IPS-NIHi11 (cell line): ENCODE data around the gene TSTD2.
"Not testable (repeated sequence)": the region's sequence is repeated elsewhere in the genome, so short reads cannot be mapped to it uniquely, and the experiment has no call there.

ENCODE experiments used
- DNase-seq: peaks from one replicate; pipeline ENCODE4 v3.0.0; 2012; ENCODE audit warnings: mixed read lengths, low spot score

TSTD2 gene

DNA sequence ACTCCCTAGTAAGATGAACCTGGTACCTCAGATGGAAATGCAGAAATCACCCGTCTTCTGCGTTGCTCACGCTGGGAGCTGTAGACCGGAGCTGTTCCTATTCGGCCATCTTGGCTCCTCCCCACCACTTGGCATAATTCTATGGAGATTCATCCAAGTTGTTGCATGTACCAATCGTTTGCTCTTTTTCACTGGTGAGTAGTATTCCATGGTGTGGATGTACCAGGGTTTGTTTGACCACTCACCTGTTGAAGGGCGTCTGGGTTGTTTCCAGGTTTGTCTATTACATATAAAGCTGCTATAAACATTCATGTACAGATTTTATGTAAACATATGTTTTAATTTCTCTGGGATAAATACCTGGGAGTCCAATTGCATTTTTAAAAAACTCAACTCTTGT, 46.3 kb downstream of the TSTD2 start:
- not testable (repeated sequence) for DNase-seq

DNA sequence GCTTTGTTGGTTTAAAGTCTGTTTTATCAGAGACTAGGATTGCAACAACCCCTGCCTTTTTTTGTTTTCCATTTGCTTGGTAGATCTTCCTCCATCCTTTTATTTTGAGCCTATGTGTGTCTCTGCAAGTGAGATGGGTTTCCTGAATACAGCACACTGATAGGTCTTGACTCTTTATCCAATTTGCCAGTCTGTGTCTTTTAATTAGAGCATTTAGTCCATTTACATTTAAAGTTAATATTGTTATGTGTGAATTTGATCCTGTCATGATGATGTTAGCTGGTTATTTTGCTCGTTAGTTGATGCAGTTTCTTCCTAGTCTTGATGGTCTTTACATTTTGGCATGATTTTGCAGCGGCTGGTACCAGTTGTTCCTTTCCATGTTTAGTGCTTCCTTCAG, 48.4 kb downstream of the TSTD2 start:
- DNase-seq, result not testable (repeated sequence)

GRCh38 chr9:97581590-97581989, 51.6 kb downstream of the TSTD2 start:
- not testable (repeated sequence) for DNase-seq

- DNase-seq, result no peak
Observed at GRCh38 chr9:97579914-97580313, 53.3 kb downstream of the TSTD2 start.

DNA sequence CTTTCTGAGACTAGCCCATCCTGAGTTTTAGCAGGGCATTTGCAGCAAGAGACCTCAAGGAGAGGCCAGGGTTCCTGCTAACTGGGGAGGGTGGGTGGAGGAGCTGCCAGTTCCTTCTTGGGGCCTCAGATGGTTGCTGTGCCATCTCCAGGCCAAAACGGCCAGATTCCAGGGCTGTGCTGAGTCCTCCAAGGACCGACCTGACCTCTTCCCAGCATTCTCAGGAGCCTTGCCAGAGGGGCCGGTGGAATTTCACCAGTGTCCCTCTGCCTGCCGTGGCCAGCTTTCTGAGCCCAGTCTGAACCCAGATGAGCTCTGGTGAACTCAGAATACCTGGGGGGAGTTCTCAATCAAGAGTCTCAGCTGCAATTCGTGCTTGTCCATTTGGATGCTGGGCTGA, 54.3 kb downstream of the TSTD2 start:
- DNase-seq, result no peak

GRCh38 chr9:97577051-97577450, 56.1 kb downstream of the TSTD2 start:
- no peak for DNase-seq

DNA sequence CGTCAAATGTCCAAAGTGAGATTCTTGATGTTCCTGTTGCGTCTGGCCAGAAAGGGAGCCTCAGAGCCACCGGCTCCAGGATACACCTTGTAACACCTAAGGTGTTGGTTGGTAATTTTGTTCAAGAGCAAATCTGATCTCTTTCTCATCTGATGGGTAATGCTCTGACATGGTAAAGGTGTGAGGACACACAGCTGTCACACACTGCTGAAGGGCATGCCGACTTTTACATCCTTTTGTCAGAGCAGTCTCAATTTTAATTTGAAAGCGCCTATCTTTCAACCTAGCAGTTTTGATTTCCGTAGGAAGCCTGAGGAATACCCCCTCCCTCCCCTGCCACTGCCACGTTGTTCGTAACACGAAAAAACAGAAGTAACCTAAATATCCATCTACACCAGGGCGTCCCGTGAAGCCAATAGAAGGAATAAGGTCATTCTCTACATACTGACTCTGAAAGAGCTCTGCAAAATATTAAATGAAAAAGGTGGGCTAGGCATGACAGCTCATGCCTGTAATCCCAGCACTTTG, 57.4 kb downstream of the TSTD2 start:
- DNase-seq, result no peak

DNA sequence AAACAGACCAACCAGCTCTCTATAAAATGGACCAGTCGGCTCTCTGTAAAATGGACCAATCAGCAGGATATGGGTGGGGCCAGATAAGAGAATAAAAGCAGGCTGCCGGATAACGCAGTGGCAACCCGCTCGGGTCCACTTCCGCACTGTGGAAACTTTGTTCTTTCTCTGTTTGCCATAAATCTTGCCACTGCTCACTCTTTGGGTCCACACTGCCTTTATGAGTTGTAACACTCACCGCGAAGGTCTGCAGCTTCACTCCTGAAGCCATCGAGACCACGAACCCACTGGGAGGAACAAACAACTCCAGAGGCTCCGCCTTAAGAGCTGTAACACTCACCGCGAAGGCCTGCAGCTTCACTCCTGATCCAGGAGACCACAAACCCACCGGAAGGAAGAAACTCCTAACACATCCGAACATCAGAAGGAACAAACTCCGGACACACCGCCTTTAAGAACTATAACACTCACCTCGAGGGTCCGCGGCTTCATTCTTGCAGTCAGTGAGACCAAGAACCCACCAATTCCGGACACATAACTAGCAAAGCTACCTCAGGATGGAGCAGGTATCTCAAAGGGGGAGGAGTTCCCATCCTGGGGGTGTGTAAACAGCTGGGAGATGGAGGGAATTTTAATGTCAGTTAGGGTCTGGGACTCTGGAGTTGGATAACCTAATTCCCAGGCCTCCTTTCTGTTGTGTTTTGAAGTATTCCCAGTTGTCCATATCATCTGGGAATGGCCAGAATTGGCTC, 58.1 kb downstream of the TSTD2 start:
- DNase-seq, result not testable (repeated sequence)

- DNase-seq, result not testable (repeated sequence)
Observed at GRCh38 chr9:97574101-97574571, 59.0 kb downstream of the TSTD2 start.

DNA sequence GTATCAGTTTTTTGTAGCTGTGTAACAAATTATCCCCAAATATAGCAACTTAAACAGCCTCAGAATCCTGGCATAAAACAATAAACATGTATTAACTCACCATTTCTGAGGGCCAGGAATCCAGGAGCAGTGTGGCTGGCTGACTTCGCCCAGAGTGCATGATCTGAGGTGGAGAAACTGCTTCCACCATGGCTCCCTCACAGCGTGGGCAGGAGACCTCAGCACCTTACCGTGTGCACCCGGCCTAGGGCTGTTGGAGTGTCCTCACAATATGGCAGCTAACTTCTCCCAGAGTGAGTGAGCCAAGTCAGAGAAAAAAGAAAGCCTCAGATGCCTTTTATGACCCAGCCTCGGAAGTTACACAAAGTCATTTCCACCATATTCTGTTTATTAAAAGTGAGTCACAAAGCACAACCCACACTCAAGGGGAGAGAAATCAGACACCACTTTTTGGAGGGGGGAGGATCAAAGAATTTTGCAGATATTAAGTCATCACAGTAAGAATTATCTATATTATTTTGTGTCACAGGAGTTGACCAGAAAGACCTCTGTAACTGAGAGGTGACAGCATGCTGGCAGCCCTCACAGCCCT, 59.6 kb downstream of the TSTD2 start:
- no peak for DNase-seq

DNA sequence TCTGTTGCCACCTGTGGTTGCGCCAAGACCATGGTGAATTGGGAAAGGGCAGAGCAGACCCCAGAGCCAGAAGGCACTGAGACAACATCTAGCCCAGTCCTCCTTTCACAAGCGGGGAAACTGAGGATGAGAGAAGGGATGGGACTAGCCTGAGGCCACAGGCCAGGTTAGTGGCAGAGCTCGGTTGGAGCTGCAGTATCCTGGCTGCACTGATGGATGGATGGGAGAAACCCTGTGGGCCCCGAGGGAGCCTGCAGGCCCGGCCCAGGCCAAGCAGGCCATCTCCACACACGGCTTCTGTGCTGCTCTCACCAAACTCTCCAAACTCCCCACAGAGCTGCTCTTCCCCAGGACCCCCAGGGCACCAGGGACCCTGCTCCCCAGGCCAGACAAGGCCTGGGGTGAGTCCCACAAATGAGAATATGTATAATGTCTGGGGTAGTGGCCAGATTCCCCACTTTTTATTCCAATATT, 60.2 kb downstream of the TSTD2 start:
- DNase-seq, result no peak

DNA sequence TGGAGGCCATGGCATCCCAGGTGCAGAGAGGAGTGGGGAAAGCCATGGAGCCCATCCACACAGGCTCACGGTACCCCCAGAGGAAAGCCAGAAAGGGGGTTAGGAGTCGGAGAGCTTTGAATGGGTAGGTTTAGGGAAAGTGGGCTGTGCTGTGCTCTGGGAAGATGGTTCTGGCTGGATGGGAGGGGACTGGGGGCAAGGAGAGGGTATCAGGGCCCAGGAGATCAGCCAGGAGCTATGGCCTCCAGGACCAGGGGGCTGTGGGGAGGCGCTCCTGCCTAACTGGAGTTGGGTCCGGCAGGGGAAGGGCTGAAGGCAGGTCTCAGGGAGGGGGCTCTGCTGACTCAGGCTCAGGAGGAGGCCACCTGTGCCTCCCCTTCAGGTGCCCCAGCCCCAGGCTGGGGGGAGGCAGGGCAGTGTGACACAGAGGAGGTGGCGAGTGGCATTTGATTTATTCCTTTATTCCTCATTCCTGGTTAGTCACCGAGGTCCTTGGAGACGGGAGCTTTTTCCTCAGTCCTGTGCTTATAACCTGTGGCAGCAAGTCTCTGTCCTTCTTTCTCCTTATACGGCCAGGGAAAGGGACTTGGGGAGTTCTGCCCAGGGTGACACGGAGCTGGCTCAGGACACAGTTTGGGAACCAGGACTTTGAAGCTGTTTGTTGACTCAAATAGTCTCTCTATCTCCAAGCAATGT, 60.8 kb downstream of the TSTD2 start:
- DNase-seq, result no peak

DNA sequence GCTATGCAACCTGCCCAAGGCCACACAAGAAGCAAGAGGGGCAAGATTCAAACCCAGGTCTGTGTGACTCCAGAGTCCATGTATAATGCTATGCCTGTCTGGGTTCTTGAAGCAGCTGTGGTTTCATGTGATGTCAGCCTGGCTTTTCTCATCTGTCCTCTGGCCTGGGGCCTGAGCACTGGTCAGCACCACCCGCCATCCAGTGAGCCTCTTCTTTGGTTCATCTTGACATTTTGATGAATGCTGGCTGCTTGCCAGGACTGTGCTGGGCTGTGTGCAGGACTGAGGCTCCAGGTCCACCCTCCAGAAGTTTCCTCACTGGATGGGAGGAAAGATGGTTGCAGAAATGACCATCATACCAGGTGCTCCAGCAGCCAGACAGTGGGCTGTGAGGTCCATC, 61.5 kb downstream of the TSTD2 start:
- no peak for DNase-seq

DNA sequence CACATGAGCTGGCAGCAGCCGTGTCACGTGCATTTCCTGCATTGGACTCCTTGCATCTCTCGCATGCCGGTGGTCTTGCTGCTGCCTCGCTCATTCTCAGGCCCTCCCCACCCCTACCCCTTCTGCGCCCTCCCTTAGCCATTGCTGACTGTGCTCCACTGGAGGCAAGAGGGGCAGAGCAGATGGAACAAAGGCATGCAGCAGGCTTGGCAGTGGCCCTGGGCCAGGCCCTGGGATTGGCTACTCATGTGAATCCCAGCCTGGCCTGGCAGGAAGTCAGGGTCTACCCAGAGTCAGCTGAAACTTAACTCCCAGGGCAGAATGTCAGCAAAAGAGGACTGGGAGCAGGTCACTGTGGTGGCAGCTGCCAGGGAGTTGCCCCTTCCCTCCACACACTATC, 62.3 kb downstream of the TSTD2 start:
- DNase-seq, result no peak

DNA sequence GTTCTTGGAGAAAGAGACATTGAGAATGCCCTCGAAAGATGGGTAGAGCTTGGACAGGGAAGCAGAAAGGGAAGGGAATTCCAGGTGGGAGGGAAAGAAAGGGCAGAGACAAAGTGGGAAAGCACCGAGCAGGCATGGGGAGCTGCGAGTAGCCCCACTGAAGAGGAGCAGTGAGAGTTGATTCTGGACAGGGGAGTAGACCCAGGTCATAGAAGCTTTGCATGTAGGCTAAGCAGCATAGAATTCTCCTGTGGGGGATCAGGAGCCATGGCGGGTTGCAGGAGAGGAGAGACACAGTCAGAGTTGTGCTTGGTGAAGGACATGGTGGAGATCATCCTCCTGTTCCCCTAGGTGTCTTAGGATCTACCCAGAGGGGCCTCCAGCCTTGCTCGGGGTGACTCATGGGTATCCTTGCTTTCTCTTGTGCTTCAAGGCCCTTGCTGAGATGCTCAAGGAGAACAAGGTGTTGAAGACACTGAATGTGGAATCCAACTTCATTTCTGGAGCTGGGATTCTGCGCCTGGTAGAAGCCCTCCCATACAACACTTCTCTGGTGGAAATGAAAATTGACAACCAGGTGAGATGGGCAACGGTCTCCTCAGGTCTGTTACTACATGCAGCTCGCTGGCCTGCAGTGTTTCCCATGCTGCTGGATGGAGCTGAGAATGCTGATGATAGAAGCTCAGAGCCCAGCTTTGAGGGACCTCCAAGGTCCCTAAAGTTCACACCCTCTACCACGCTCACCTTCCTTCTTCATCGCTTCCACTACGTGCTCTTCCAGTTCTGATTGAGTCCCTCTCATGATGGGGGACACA, 64.5 kb downstream of the TSTD2 start:
- no peak for DNase-seq

DNA sequence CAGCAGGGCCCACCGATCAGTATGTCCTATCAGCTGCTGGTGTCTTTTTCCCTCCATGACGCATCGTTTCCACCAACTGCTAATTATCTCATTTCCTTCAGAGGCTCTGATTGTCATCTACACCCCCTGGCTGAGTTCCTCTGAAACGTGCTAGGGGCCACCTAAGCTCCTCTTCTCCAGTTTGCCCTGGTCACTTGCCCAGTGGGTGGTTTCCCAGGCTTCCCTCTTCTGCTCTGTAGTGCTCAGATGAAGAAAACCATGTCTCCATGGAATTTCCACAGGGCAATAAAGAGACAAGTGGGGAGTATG, 65.3 kb downstream of the TSTD2 start:
- no peak for DNase-seq

GRCh38 chr9:97567182-97567893, 65.8 kb downstream of the TSTD2 start:
- DNase-seq, result no peak

DNA sequence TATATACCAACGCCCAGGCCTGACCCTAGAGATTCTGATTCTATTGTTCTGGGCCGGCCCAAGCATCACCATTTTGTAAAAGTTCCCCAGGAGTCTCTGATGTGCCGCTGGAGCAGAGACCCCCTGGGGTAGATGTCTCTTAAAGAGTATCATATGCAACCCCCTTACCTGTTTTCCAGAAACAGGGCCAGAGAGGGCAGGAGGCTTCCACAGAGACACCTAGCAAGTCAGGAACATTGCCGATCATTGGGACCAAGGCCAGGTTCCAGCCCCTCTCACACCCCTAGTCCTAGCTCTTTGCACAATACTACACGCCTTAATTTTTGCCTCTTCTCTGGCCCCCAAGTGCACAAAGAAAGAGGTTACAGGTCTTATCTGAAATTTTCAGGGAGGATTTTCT, 67.9 kb downstream of the TSTD2 start:
- no peak for DNase-seq

DNA sequence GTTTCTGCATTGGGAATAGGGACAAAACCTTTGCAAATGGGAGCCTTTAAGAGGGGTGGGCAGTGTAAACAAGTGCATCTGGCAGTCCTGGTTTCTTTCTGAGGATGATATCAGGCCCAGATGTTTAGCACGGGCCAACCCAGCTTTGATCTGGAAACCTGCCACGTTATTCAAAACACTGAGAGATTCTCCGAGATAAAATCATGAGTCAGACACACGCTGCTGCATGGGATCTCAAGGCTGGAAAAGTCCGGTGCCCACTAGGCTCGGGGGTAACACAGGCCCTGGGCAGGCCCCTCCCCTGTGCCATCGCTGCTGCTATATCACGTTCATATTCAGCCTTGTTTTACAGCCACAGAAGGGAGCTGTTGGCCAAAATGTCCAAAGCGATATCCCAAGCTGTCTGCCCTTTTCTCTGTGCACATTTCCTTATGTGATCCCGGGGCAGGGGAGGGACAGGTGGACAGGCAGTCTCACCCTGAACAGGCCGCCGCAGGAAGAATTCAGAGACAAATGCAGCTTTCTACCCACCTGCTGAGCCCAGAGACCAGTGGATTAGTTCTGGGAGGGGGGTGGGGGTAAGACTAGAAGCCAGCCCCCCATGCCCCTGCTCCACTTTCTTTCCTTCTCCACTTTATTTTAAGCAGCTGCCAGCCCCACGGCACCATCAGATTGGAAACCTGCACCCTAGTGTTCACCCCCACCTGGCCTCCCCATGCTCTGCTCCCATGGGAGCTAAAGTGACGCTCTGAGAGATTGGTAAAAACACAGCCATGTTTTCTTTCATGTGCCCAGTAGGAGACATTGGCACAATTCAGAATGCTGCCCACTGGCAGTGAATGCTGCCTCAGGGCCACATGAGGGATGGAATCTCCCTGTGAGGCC, 68.6 kb downstream of the TSTD2 start:
- DNase-seq, result no peak

DNA sequence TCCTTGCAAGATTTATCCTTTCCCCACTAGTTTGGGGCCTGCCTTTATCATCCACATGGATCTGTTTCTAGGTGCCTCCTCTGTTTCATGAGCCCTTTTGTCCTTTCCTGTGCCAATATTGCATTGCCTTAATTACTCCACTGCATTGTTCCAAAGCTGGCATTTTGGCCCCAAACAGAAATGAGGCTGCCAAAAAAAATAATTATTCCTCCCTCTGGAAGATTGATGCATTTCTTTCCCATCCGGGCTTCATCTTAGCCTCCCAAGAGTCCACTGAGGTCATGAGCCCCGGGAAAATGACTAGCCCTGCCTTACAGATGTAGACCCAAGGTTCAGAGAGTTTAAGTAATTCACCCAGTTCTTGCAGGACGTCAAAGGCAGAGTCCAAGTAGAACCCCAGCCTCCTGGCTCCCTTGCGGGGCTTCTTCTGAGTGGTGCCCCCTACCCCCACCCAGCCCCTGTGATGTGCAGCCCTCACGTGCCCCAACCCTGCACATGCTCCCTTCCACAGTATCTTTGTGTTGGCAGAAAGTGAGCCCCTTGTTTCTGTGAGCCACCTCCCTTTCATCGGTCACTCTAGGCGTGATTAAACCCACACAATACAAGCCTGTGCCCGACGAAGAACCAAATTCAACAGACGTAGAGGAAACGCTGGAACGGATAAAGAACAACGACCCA, 69.6 kb downstream of the TSTD2 start:
- no peak for DNase-seq
